K562 (cell line): ENCODE results near the gene TMEM116.
"Not testable (repeated sequence)": the region's sequence is repeated elsewhere in the genome, so short reads cannot be mapped to it uniquely, and the experiment has no call there.

ENCODE experiments used
- FOS ChIP-seq: IDR thresholded peaks from 3 replicates; pipeline ENCODE4 v1.6.1; 2011; ENCODE audit not compliant: insufficient read length; ENCODE audit errors: extremely low read depth
- GTF2F1 ChIP-seq: IDR thresholded peaks from 2 replicates; pipeline ENCODE4 v1.6.1; 2011; ENCODE audit warnings: low read depth, low read length, improper control_type of control experiment
- L3MBTL2 ChIP-seq: fragments of 450-650 bp; IDR thresholded peaks from 2 replicates; pipeline ENCODE4 v1.6.1; 2016; ENCODE audit warnings: mild to moderate bottlenecking, moderate library complexity
- MAZ ChIP-seq, 2 experiments: fragments of 450-650 bp in 1 of 2; sonication (generic) in 1 of 2; formaldehyde crosslinking; IDR thresholded peaks in 1 of 2; conservative IDR thresholded peaks in 1 of 2; 2 replicates each; pipeline versions ENCODE4 v1.4.0 to v1.5.0; 2020; ENCODE audit warnings: mild to moderate bottlenecking in 1 of 2, missing genetic modification reagents in 1 of 2
- POLR2AphosphoS5 ChIP-seq: IDR thresholded peaks from 2 replicates; pipeline ENCODE4 v1.6.1; 2011; ENCODE audit warnings: mild to moderate bottlenecking, low read depth, low read length, moderate library complexity; ENCODE audit not compliant: control insufficient read depth, insufficient read depth
- SIN3A ChIP-seq, 2 experiments: fragments of 150-350 bp in 1 of 2; IDR thresholded peaks; 2 replicates each; pipeline ENCODE4 v1.6.1; 2011 to 2016; ENCODE audit warnings: borderline replicate concordance in 2 of 2, low read depth in 2 of 2, low read length in 2 of 2, mild to moderate bottlenecking in 2 of 2, moderate library complexity in 2 of 2; ENCODE audit not compliant: control insufficient read depth in 1 of 2
- TAF7 ChIP-seq: fragments of 450-650 bp; IDR thresholded peaks from 2 replicates; pipeline ENCODE4 v1.6.1; 2016; ENCODE audit warnings: missing genetic modification characterization, missing compliant biosample characterization
- TEAD2 ChIP-seq: fragments of 450-650 bp; IDR thresholded peaks from 2 replicates; pipeline ENCODE4 v1.6.1; 2016; ENCODE audit warnings: missing genetic modification characterization, control low read depth, missing compliant biosample characterization
- ZFP36 ChIP-seq: fragments of 150-350 bp; IDR thresholded peaks from 2 replicates; pipeline ENCODE4 v1.6.1; 2018; ENCODE audit warnings: low read length, low read depth; ENCODE audit not compliant: partially characterized antibody
- ZNF184 ChIP-seq: sonication (generic); formaldehyde crosslinking; IDR thresholded peaks from 2 replicates; pipeline ENCODE4 v1.5.0; 2020; ENCODE audit warnings: missing genetic modification reagents
- ZZZ3 ChIP-seq: fragments of 450-650 bp; IDR thresholded peaks from 2 replicates; pipeline ENCODE4 v1.6.1; 2016; ENCODE audit warnings: antibody characterized with exemption, mild to moderate bottlenecking, moderate library complexity
- TF ChIP-seq, protein P1 (sequence below), 3 experiments: IDR thresholded peaks in 2 of 3; conservative IDR thresholded peaks in 1 of 3; 2 replicates each; pipeline ENCODE4 v1.5.1; 2011 to 2012; ENCODE audit warnings: low read length in 3 of 3, mild to moderate bottlenecking in 3 of 3, control low read depth in 2 of 3, improper control_type of control experiment in 1 of 3, inconsistent platforms in 1 of 3, low read depth in 1 of 3, mixed read lengths in 1 of 3, moderate library complexity in 1 of 3; ENCODE audit not compliant: insufficient read depth in 2 of 3
- TF ChIP-seq, protein P2 (sequence below), 2 experiments: fragments of 450-650 bp; IDR thresholded peaks; 2 replicates each; pipeline ENCODE4 v1.6.1; 2018; ENCODE audit warnings: mild to moderate bottlenecking in 2 of 2, low read depth in 1 of 2; ENCODE audit not compliant: partially characterized antibody in 2 of 2
- TF ChIP-seq, protein P3 (sequence below): sonication (generic); formaldehyde crosslinking; IDR thresholded peaks from 2 replicates; pipeline ENCODE4 v1.8.1; 2023; ENCODE audit warnings: missing genetic modification reagents, mild to moderate bottlenecking, borderline replicate concordance

DNA sequence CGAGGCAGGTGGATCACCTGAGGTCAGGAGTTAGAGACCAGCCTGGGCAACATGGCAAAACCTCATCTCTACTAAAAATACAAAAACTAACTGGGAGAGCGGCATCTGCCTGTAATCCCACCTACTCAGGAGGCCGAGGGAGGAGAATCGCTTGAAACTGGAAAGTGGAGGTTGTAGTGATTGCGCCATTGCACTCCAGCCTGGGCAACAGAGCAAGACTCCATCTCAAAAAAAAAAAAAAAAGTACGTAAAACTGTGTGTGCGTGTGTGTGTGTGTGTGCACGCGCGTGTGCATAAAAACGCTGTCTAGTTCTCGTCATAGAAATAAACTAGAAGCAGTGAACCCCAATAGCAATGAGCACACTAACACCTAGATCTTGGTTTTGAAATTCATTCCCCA, 23.6 kb upstream of the TMEM116 start:
- not testable (repeated sequence) for TF ChIP-seq L3MBTL2; TEAD2 (tag); POLR2AphosphoS5; ZFP36; MAZ (CRISPR knock-in tag; conservative IDR thresholded peaks at IDR 0.05 in 1 of 2, IDR thresholded peaks at IDR 0.05 in 1 of 2); GTF2F1; SIN3A (IDR thresholded peaks at IDR 0.05; ENCODE audit: borderline replicate concordance in 2 of 2, control insufficient read depth in 1 of 2, low read depth in 2 of 2, low read length in 2 of 2); TAF7 (tag); FOS; ZNF184 (CRISPR knock-in tag); ZZZ3
- TF ChIP-seq, protein P1, sequence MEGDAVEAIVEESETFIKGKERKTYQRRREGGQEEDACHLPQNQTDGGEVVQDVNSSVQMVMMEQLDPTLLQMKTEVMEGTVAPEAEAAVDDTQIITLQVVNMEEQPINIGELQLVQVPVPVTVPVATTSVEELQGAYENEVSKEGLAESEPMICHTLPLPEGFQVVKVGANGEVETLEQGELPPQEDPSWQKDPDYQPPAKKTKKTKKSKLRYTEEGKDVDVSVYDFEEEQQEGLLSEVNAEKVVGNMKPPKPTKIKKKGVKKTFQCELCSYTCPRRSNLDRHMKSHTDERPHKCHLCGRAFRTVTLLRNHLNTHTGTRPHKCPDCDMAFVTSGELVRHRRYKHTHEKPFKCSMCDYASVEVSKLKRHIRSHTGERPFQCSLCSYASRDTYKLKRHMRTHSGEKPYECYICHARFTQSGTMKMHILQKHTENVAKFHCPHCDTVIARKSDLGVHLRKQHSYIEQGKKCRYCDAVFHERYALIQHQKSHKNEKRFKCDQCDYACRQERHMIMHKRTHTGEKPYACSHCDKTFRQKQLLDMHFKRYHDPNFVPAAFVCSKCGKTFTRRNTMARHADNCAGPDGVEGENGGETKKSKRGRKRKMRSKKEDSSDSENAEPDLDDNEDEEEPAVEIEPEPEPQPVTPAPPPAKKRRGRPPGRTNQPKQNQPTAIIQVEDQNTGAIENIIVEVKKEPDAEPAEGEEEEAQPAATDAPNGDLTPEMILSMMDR (IDR thresholded peaks at IDR 0.05 in 2 of 3, conservative IDR thresholded peaks at IDR 0.05 in 1 of 3; ENCODE audit: insufficient read depth in 2 of 3, low read depth in 1 of 3, low read length in 3 of 3): not testable (repeated sequence)
- TF ChIP-seq, protein P2, sequence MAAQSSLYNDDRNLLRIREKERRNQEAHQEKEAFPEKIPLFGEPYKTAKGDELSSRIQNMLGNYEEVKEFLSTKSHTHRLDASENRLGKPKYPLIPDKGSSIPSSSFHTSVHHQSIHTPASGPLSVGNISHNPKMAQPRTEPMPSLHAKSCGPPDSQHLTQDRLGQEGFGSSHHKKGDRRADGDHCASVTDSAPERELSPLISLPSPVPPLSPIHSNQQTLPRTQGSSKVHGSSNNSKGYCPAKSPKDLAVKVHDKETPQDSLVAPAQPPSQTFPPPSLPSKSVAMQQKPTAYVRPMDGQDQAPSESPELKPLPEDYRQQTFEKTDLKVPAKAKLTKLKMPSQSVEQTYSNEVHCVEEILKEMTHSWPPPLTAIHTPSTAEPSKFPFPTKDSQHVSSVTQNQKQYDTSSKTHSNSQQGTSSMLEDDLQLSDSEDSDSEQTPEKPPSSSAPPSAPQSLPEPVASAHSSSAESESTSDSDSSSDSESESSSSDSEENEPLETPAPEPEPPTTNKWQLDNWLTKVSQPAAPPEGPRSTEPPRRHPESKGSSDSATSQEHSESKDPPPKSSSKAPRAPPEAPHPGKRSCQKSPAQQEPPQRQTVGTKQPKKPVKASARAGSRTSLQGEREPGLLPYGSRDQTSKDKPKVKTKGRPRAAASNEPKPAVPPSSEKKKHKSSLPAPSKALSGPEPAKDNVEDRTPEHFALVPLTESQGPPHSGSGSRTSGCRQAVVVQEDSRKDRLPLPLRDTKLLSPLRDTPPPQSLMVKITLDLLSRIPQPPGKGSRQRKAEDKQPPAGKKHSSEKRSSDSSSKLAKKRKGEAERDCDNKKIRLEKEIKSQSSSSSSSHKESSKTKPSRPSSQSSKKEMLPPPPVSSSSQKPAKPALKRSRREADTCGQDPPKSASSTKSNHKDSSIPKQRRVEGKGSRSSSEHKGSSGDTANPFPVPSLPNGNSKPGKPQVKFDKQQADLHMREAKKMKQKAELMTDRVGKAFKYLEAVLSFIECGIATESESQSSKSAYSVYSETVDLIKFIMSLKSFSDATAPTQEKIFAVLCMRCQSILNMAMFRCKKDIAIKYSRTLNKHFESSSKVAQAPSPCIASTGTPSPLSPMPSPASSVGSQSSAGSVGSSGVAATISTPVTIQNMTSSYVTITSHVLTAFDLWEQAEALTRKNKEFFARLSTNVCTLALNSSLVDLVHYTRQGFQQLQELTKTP (IDR thresholded peaks at IDR 0.05; ENCODE audit: low read depth in 1 of 2, partially characterized antibody in 2 of 2): not testable (repeated sequence)
- TF ChIP-seq, protein P3, sequence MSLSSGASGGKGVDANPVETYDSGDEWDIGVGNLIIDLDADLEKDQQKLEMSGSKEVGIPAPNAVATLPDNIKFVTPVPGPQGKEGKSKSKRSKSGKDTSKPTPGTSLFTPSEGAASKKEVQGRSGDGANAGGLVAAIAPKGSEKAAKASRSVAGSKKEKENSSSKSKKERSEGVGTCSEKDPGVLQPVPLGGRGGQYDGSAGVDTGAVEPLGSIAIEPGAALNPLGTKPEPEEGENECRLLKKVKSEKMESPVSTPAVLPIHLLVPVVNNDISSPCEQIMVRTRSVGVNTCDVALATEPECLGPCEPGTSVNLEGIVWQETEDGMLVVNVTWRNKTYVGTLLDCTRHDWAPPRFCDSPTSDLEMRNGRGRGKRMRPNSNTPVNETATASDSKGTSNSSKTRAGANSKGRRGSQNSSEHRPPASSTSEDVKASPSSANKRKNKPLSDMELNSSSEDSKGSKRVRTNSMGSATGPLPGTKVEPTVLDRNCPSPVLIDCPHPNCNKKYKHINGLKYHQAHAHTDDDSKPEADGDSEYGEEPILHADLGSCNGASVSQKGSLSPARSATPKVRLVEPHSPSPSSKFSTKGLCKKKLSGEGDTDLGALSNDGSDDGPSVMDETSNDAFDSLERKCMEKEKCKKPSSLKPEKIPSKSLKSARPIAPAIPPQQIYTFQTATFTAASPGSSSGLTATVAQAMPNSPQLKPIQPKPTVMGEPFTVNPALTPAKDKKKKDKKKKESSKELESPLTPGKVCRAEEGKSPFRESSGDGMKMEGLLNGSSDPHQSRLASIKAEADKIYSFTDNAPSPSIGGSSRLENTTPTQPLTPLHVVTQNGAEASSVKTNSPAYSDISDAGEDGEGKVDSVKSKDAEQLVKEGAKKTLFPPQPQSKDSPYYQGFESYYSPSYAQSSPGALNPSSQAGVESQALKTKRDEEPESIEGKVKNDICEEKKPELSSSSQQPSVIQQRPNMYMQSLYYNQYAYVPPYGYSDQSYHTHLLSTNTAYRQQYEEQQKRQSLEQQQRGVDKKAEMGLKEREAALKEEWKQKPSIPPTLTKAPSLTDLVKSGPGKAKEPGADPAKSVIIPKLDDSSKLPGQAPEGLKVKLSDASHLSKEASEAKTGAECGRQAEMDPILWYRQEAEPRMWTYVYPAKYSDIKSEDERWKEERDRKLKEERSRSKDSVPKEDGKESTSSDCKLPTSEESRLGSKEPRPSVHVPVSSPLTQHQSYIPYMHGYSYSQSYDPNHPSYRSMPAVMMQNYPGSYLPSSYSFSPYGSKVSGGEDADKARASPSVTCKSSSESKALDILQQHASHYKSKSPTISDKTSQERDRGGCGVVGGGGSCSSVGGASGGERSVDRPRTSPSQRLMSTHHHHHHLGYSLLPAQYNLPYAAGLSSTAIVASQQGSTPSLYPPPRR (CRISPR knock-in tag): not testable (repeated sequence)
